Measurements from ENCODE around the gene CASTOR1.

CASTOR1 gene

DNA sequence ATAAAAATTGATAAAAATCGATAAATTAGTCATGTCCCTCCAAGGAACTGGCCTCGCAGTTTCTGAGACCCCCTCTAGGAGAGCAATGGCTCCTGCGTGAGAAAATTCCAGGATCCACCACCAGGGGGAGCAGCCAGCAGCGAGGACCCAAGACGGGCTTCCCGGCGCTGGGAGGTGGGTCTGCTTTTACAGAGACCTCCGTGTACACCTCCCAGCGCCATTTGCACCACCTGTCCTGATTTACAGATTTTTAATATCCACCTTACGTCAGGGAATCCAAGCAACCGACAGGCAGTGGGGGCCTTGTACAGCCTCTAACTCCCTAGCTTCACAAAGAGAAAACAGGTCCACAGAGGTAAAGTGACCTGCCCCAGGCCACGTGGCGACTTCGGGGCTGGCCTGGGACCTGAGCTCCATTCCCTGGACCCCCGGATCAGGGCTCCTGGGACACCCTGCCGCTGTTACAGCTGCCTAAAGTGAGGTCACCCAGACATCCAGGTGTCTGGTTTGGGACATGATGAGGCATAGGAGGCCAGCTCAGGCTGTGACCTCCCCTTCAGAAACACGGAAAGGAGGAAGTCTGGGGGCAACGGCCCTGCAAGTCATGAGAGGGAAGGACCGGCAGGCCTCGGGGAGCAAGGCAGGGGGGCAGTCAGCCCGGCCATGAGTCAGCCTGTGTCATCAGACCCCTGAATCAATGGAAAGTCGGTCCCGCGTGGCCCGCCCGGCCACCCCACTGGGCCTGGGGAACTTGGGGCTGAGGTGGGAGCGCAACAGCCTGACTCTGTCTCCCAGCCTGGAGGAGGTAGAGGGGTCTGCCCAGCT is 26.2 kb downstream of the CASTOR1 start:
- DNase-seq, result peak; percentile 66

DNA sequence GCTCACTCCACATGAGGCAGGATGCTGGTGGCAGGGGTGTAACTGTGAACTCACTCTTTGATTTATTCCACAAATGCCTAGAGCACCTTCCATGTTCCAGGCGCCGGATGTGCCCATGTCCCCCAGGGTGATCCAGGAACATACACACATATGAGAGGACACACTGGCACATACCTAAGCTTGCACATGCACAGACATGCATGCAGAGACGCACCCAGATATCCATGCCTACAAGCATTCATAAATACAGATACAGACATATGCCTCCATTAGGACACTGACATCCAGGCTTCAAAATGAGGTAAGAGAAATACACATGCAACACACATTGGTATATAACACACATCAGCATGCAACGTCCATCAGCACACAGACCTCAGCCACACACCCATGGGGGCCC is 27.2 kb downstream of the CASTOR1 start:
- DNase-seq, result no peak

DNA sequence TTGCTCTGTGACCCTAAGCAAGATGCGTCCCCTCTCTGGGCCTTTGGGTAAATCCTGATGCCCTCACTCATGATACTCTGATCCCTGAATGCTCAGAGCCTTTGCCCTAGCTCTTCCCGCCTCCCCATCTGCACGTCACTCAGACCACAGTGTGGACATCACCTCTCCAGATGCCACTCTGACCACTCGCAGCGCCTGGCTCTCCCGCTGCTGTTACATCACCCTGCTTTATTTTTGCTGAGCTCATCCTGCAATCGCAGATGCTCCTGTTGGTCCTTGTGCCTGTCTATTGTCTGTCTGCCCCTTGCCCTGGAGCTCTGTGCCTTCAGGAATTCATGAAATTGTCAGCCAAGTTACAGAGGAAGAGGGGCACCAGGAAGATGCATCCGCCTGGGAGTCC is 28.2 kb downstream of the CASTOR1 start:
- no peak for DNase-seq

DNA sequence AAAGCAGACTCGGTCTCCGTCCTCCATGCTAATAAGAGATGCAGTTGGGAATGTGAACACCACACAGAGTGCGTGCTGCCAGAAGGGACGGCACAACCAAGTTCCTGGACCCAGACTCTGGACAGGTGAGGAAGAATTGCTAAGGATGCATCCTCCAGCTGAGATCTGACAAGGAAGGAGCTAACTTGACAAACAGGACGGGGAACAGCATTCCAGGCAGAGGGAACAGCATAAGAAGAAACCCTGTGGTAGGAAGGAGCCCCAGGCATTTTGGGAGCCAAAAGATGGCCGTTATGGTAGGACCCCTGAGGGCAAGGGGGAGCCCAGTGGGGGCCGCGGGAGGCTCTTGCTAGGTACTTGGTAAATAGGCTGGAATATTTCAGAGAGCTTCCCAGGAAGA is 28.6 kb downstream of the CASTOR1 start:
- no peak for DNase-seq

DNA sequence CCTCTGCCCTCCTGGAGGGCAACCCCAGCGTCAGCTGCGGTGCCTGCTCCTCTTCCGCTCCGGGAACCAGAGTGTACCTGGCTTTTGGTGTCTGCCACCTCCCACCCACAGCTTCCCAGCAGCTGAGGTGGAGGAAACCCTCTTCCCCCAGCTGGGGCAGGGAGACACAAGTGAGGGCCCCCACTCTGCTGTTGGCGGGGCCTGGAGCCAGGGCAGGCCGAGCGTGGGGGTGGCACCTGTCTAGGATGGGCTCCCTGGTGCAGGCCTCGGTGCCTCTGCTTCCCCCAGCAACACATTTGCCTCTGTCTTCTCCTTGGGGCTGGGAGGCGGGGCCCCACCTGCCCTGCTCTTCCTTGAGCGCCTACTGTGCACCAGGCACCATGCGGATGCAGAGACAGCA is 29.0 kb downstream of the CASTOR1 start:
- DNase-seq, result no peak

DNA sequence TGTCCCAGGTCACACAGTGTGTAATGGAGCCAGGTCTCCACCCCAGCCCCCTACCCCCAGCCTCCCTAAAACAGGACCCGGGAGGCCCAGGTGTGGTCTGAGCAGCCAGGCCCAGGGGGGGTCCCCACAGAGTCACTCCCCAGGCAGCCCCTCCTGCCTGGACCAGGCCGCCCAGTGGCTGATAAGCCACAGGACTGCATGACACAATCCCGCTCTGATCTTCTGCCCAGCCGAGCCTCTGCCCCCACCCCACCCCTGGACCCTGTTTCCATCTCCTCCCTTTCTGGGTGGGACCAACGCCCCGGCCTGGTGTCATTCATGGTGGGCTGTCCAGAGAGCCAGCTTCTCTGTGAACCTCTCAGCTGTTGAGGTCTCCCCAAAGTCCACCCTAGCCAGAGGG is 35.0 kb downstream of the CASTOR1 start:
- DNase-seq, result no peak

DNA sequence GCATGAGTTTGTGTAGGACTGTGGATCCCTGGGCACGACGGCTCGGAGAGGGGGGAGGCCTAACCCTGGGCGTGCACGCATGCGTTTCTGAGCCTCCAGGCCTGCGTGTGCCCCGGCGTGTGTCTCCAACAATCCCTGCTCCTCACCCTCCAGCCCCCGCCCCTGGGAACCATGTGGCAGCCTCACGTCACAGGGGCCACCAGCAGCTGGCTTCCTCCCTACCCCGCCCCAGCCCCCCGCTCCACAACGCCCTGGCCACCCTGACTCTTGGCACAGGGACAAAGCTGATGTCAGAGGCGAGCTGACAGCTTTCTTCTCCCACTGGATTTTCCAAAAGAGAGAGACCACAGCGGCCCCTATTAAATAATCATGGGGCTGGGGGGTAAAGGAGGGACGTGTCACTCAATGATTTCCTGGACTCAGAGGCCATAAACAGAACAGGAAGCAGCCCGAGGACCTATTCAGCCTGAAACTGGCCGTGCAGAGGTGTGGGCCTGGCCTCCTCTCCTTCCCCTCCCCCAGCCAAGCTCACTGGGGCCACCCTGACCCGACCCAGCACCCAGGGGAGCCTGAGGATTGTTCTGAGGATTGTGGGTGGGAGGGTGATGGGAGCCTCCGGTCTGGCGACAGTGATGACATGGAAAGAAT is 36.0 kb downstream of the CASTOR1 start:
- DNase-seq, result peak; percentile 71

DNA sequence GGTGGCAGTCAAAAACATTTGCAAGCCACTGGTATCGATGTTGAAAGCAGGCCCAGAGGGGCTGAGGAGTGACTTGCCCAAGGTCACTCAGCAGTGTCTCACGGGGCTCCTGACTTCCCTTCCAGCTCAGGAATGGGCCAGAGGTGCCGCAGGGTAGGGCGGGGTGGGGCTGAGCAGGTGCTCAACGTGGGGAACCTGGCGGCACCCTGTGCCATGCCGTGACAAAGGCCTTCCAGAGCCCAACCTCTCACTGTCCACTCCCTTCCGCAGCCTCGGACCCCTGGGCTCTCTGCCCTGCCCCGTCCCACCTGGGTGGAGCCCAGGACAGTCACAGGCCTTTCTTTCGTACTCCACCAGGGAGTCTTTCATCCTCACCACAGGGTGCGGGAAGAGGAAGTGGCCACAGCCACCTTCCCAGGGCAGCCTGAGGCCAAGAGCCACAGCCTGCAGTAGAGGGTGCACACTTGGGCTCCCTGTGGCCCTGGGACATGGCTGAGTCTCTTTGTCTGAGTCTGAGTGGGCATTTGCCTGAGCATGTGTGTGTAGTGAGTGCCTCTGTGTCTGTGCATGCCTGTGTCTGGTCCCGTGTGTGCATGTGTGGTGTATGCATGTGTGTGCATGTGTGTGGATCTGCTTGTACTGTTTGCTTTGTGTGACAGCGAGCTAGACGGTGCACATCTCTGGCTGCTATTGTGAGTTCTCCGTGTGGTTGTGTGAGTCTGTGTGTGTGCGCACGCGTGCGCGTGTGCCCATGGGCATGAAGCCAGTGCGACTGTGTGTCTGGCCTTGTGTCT is 36.7 kb downstream of the CASTOR1 start:
- no peak for DNase-seq

DNA sequence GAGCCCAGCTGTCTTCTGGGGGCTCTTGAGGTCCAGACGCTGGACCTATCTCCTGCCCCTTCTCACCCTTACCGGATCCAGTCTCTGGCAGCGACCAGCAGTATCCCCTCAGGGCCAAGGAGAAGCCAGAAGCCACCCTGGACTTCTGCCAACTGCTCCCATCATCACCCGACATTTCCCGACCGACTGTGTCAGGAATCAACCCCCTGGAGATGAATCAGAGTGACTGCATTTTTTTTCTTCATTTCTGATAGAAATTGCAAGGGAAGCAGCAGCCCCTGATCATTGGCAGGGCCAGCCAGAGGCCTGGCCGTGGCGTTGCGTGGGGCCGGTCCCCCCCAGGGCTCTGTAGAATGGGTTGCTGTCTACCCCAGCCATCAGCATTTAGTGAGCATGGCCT is 37.6 kb downstream of the CASTOR1 start:
- peak; percentile 79 for DNase-seq

DNA sequence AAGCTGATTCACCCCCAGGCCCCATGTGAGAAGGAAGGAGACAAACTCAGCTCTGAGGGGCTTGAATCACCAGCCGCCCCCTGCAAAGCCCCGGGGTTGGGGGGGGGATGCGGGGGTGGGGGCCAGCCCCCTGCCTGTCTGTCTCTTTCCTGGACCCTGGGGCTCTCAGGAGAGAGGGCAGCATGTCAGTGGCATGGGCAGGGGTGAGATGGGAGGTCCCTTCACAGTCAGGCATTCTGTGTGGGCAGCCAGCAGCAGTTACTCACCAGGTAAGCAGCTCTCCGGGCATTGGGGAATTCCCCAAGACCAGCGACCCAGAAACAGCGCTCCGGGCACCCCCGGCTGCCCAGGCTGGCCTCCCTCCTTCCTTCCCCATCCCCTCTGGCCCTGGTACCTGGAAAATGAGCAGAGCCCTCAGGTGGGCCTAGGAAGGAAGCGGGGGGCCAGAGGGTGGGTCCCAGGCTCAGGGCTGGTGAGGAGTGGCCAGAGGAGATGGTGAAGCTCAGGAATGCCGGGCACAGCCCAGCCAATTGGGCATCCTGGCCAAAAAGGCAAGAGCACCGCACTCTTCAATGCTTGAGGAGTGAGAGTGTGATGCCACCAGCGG is 38.5 kb downstream of the CASTOR1 start:
- DNase-seq, result peak; percentile 49

DNA sequence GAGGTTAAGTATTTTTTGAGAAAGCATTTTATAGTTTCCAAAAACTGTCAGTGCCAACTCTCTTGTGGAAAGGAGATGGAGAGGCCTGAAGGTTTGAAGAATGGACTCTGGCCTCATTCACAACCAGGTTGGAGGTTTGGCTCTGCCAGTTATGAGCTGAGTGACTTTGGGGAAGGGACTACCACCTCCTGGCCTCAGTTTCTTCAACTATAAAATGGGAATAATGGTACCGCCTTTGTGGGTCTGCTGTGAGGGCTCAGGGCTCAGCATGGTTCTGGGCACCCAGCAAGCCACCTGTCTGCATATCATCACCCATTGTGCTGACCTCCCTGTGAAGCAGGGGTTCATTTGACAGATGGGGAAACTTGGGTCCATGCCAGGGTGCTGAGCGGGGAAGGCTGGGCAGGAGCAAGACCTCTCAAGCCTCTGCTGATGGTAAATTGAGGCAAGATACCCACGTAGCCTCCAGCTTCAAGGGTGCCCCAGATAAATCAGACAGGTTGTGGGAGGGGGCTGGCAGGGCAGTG is 39.2 kb downstream of the CASTOR1 start:
- DNase-seq, result no peak

DNA sequence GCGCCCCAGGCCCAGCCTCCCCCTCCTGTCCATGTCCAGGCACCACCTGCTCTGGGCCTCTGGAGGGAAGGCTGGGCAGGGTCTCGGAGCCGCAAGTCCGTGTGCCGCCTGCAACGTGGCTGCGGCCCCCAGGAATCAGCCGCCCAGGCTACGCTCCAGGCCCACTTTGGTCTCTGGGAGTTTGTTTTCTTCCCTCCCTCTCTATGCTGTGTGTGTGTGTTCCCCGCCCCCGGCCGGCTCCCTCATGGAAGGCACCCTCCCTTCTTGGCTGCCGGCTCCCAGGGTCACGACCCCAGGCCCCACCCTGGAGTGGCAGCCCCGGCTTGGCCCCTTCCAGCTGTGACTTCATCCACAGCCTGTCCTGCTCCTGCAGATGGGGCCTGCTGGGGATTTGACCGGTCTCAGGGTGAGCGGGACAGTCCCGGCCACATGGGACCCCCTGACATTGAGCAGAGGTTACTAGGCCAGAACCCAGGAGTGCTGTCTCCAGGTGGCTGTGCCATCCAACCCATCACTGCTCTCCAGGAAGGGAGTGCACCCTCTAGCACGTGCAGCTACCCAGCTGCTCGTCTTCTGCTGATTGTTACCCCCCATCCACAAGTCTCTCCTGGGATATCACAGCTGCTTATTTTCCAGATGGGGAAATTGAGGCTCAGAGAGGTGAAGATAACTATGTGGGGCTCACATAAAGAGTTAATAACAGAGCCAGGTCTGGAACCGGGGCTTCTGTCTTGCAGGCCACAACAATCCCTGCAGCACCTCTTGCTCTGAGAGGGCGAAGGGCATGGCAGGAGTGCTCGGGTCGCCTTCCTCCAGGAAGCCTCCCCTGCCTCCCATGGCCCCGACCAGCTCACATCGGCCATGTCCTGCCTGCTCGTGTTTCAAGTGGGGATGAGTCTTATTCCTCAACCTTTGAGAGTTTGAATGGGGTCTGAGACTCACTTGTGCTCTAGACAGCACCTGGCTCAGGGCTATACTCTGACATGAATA is 40.0 kb downstream of the CASTOR1 start:
- DNase-seq, result no peak

DNA sequence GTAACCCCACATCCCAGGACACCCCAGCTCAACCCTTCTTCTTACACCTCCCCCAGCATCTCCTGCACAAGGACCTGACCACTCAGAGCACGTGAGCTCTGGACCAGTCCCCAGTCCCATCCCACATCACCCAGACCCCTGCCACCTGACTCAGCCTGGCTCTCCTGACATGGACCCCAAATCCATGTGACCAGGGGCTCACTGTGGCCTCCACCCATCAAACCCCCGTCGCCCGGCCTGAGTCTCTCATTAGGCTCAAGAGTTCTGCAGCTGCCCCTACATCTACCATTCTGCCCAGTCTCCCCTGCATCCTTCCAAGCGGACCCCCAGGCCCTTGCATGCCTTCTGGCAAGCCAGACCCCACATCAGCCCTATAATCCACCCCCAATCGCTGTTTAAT is 40.8 kb downstream of the CASTOR1 start:
- no peak for DNase-seq

DNA sequence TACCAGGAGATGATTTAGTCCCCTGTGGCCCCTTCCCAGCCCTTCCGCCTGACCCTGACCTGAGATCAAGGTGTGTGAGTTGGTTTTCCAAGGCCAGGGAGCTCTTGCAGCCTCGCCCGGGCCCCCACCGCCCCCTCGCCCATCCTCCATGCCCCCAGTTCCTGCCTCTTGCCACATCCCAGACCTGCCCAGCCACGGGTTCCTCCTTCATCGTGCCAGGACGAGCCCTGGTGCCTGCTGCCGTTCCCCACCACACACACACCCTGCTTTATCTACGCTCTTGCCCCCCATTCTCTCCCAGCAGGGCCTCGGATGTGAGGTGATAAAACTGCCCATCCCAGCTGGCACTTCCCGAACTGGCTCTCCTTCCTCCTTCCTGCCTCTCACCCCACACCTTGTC is 41.3 kb downstream of the CASTOR1 start:
- DNase-seq, result no peak

DNA sequence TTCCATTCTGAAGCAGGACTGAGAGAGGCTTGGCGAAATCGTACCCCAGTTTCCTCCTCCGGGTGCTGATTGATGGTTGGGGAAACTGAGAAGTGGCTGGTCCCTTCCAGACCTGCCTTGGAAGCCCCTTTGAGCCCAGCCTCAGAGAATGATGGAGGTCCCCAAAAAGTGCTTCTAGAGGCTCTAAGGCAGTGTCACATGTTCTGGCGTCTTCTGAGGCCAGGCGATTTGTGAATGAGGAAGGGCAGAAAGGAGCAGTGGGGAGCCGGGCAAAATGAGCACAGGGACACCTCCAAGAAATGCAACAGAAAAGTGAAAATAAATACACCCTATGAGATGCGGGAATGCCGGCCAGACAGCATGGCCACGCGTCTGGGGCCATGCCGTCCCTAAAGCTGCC is 41.7 kb downstream of the CASTOR1 start:
- no peak for DNase-seq

DNA sequence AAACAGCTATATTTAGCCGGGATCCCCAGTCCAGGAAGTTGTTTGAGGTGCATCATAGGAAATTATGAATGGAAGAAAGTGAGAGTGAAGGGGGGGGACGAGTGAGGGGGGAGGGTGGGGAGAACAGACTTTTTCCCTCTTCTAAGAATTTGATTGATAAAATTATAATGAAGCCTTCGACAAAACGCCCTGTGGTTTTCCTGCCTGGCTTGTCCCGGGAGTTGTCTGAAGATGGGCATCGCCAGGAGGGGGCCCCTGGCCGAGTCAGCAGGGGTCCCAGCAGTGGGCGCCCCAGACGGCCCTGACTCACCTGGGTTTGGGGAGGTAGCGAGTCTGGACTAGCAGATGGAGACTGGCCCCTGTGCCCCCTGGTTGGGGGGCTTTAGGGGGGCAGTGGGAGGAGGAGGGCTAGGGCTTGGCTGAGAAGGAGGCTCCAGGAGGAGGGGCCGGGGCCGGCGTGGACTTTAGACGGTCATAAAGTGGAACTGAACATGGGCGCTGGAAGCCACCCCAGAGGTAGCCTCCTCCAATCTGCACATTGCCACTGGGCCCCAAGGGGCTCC is 42.4 kb downstream of the CASTOR1 start:
- DNase-seq, result peak; percentile 63

DNA sequence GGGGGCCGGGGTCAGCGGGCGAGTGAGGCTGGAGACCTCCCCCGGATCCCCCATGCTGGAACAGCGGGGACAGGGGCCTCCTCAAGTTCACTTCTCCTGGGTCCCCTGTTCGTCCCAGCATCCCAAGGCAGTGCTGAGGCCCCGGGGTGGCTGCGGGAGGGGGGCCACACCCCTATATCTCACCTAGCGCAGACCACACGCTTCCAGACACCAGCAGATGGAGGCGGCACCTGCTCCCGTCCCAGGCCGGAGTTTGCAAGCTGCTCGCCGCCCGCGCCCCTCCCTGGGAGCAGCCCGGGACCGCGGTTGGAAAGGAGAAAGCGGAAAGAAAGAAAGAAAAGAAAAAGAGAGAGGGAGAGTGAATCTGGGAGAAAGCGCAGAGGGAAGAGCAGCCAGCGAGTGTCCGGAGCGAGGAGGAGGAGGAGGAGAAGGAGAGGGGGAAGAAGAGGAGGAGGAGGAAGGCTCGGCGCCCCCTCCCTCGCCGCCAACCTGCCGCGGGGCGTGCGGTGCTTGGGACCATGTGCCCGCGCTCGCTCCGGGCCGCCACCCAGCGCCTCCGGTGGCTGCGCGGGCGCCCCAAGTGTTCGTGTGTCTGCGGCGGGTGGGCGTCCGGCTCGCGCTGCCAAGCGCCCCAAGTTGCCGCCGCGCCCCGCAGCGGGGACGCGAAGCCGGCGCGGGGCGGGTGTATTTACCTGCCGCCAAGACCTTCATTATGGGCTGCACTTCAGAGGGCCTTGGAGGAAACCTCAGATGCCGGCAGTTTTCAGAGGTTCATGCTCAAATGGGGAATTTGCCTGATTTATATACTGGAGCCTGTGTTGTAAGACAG is 43.1 kb downstream of the CASTOR1 start, which contains the start of gene LIF:
Gene LIF, minus strand, starts transcription at position 775 of the 829 bp plus-strand sequence. Its CDS starts 64 bp downstream, at position 711.
- DNase-seq, result no peak

DNA sequence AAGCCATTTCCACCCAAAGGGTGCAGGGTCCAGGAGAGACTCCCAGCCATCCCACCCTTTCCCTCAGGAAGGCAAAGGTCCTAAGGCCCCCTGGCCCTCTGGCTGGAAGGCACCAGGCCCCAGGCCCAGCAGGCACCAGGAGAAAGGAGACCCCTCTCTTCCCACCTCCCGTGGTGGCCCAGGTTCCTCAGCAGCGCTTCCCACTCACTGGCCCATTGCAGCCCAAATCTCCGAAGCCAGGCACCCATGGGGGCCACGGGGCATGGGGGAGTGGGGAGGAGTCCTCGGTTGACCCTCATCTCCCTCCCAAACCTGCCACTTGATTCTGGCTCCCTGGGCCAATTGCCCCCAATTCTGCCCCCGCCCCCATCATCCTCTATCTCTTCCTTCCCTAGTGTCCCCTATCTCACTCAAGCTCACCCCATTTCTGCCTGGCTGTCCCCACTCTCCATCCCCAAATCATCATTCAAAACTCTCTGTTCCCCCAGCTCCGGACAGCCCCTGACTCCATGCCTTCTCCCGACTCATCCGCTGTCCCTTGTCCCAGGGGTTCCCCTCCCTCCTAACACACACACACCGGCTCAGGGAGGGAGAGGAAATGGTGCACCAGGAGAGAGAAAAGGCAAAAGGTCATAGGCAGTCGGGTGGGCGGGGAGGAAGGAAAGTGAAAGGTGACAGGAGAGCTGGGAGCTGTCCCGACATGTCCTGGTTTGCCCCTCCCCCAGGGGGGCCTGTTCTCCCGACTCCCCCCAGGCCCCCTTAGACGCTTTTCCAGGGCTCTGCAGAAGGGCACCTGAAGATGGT is 43.9 kb downstream of the CASTOR1 start:
- no peak for DNase-seq

DNA sequence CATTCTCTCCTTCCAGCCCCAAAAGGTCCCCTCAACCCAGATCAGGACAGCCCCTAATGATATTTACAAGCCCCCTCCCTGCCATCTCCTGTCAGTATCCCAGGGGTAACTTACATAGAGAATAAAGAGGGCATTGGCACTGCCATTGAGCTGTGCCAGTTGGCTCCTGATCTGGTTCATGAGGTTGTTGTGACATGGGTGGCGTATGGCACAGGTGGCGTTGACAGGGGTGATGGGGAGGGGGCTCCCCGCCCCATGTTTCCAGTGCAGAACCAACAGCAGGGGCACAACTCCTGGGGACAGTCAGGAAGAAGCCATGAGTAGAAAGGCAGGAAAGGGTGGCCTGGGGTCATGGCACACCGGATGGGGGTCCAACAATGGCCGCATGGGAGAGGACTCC is 44.7 kb downstream of the CASTOR1 start:
- no peak for DNase-seq
